GM23338 (cell line): Measurements from ENCODE around the gene PDLIM5. TPM values are rescaled to one million over a fixed set of nuclear protein-coding genes. Genes with fewer than 3 reads are reported as not detected.
A peak's percentile ranks its signal among the peaks of the same experiment; 100 is the strongest.

Source experiments
- ATAC-seq: fragments of 200-7000 bp; cut with Tn5 transposase; 3 replicates; pipeline ENCODE4 v1.9.1; 2020
- DNase-seq: peaks from one replicate; pipeline ENCODE4 v3.0.0-alpha.2; 2015; ENCODE audit warnings: low spot score
- H2AFZ ChIP-seq: fragments of 200-600 bp; sonication (generic); 2 replicates; pipeline ENCODE4 v1.8.0; 2016; ENCODE audit warnings: antibody characterized with exemption, mild to moderate bottlenecking, moderate library complexity
- H3F3A ChIP-seq: fragments of 200-600 bp; sonication (generic); replicated peaks from 2 replicates; pipeline ENCODE4 v1.8.0; 2017; ENCODE audit warnings: antibody characterized with exemption, mixed run types, low read depth
- H3K27ac ChIP-seq: fragments of 200-600 bp; sonication (generic); 2 replicates; pipeline ENCODE4 v1.6.1; 2016; ENCODE audit warnings: low read depth
- H3K27me3 ChIP-seq: fragments of 200-600 bp; sonication (generic); 2 replicates; pipeline ENCODE4 v1.8.0; 2016; ENCODE audit warnings: mild to moderate bottlenecking, mixed run types, moderate library complexity; ENCODE audit not compliant: insufficient read depth
- H3K36me3 ChIP-seq: fragments of 200-600 bp; sonication (generic); 2 replicates; pipeline ENCODE4 v1.8.0; 2016; ENCODE audit warnings: mild to moderate bottlenecking; ENCODE audit not compliant: insufficient read depth
- H3K4me1 ChIP-seq: fragments of 200-600 bp; sonication (generic); 2 replicates; pipeline ENCODE4 v1.8.0; 2016; ENCODE audit warnings: mild to moderate bottlenecking, moderate library complexity; ENCODE audit not compliant: insufficient read depth
- H3K4me2 ChIP-seq: fragments of 200-600 bp; sonication (generic); 2 replicates; pipeline ENCODE4 v1.7.1; 2017; ENCODE audit warnings: mixed run types
- H3K4me3 ChIP-seq: fragments of 200-600 bp; sonication (generic); 2 replicates; pipeline ENCODE4 v1.6.1; 2016; ENCODE audit warnings: mixed run types
- H3K79me2 ChIP-seq: fragments of 200-600 bp; sonication (generic); replicated peaks from 2 replicates; pipeline ENCODE4 v1.8.0; 2017; ENCODE audit warnings: mild to moderate bottlenecking; ENCODE audit not compliant: insufficient read depth
- H3K9me2 ChIP-seq: fragments of 200-600 bp; sonication (generic); 2 replicates; pipeline ENCODE4 v1.8.0; 2017; ENCODE audit not compliant: insufficient read depth
- H4K20me1 ChIP-seq: fragments of 200-600 bp; sonication (generic); replicated peaks from 2 replicates; pipeline ENCODE4 v1.8.0; 2017; ENCODE audit warnings: mild to moderate bottlenecking; ENCODE audit not compliant: insufficient read depth
- H3K27ac Mint-ChIP-seq: 2 replicates; pipeline ENCODE4 v1.8.0; 2020; ENCODE audit warnings: inconsistent platforms, mild to moderate bottlenecking, moderate library complexity, mixed read lengths
- H3K27me3 Mint-ChIP-seq: 3 replicates; pipeline ENCODE4 v1.8.0; 2022; ENCODE audit warnings: low read depth, mild to moderate bottlenecking, moderate library complexity, mixed read lengths, inconsistent platforms; ENCODE audit not compliant: insufficient read depth, poor library complexity
- H3K36me3 Mint-ChIP-seq: 3 replicates; pipeline ENCODE4 v1.8.0; 2021; ENCODE audit warnings: low read depth, mild to moderate bottlenecking, inconsistent platforms, moderate library complexity, mixed read lengths
- H3K4me1 Mint-ChIP-seq: 3 replicates; pipeline ENCODE4 v1.8.0; 2020; ENCODE audit warnings: mild to moderate bottlenecking, inconsistent platforms, mixed read lengths
- H3K4me3 Mint-ChIP-seq: 3 replicates; pipeline ENCODE4 v1.8.0; 2021; ENCODE audit warnings: moderate library complexity, mild to moderate bottlenecking, inconsistent platforms, mixed read lengths
- H3K9me3 Mint-ChIP-seq: 3 replicates; pipeline ENCODE4 v1.8.0; 2020; ENCODE audit warnings: moderate library complexity, mild to moderate bottlenecking, inconsistent platforms, mixed read lengths
- EZH2 ChIP-seq: fragments of 200-600 bp; sonication (generic); IDR thresholded peaks from one replicate; pipeline ENCODE4 v1.8.0; 2017; ENCODE audit warnings: antibody characterized with exemption, mild to moderate bottlenecking, low read depth; ENCODE audit not compliant: unreplicated experiment
- JUNB ChIP-seq: IDR thresholded peaks from one replicate; pipeline ENCODE4 v1.6.1; 2016; ENCODE audit warnings: antibody characterized with exemption; ENCODE audit not compliant: unreplicated experiment
- NANOG ChIP-seq: IDR thresholded peaks from 2 replicates; pipeline ENCODE4 v1.6.1; 2016; ENCODE audit warnings: antibody characterized with exemption, borderline replicate concordance
- POLR2AphosphoS5 ChIP-seq: IDR thresholded peaks from 2 replicates; pipeline ENCODE4 v1.6.1; 2016; ENCODE audit warnings: antibody characterized with exemption, low read depth
- REST ChIP-seq: IDR thresholded peaks from one replicate; pipeline ENCODE4 v1.6.1; 2018; ENCODE audit warnings: antibody characterized with exemption; ENCODE audit not compliant: unreplicated experiment
- ZNF331 ChIP-seq: fragments of 250-450 bp; sonication (Bioruptor Pico); IDR thresholded peaks from 2 replicates; pipeline ENCODE4 v1.5.0; 2020; ENCODE audit warnings: low read depth, mild to moderate bottlenecking, moderate library complexity
- polyA plus RNA-seq: library from polyadenylated mRNA; unstranded; fragments of >200 nt; fragmentation: Nextera tagmentation; extraction: Ambion mirVana; gene quantifications from 2 replicates; pipeline ENCODE4 v1.2.1, GENCODE V29; 2016
- total RNA-seq: library from RNA; depleted of rRNA; stranded (reverse); fragments of >200 nt; shearing (Covaris generic); gene quantifications from 2 replicates; pipeline ENCODE4 v1.2.3, GENCODE V29; 2014
- TF ChIP-seq, protein P1 (sequence below): IDR thresholded peaks from 2 replicates; pipeline ENCODE4 v1.6.1; 2016; ENCODE audit warnings: antibody characterized with exemption
- TF ChIP-seq, protein P2 (sequence below): fragments of 250-450 bp; sonication (Bioruptor Pico); IDR thresholded peaks from 2 replicates; pipeline ENCODE4 v1.5.0; 2020; ENCODE audit warnings: mild to moderate bottlenecking, moderate library complexity

PDLIM5 gene
- total and polyA plus RNA-seq, 2 experiments from 2014 or later, result 45.2 to 53.0 TPM

GRCh38 chr4:94419956-94420355 lies 31.8 kb upstream of the PDLIM5 start:
- H3K4me3 Mint-ChIP-seq, result no peak overlapping the region
- no peak overlapping the region for H3K27ac Mint-ChIP-seq
- no peak overlapping the region for H3K27ac ChIP-seq
- no peaks in the 10 kb centered on the region for H3F3A ChIP-seq
- TF ChIP-seq NANOG (no peak), ZNF331 (CRISPR knock-in tag) (no peak), REST (no peak), JUNB (no peak), POLR2AphosphoS5 (no peak), EZH2 (no peak)
- TF ChIP-seq, protein P1, sequence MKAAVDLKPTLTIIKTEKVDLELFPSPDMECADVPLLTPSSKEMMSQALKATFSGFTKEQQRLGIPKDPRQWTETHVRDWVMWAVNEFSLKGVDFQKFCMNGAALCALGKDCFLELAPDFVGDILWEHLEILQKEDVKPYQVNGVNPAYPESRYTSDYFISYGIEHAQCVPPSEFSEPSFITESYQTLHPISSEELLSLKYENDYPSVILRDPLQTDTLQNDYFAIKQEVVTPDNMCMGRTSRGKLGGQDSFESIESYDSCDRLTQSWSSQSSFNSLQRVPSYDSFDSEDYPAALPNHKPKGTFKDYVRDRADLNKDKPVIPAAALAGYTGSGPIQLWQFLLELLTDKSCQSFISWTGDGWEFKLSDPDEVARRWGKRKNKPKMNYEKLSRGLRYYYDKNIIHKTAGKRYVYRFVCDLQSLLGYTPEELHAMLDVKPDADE, result no peak
- TF ChIP-seq, protein P2, sequence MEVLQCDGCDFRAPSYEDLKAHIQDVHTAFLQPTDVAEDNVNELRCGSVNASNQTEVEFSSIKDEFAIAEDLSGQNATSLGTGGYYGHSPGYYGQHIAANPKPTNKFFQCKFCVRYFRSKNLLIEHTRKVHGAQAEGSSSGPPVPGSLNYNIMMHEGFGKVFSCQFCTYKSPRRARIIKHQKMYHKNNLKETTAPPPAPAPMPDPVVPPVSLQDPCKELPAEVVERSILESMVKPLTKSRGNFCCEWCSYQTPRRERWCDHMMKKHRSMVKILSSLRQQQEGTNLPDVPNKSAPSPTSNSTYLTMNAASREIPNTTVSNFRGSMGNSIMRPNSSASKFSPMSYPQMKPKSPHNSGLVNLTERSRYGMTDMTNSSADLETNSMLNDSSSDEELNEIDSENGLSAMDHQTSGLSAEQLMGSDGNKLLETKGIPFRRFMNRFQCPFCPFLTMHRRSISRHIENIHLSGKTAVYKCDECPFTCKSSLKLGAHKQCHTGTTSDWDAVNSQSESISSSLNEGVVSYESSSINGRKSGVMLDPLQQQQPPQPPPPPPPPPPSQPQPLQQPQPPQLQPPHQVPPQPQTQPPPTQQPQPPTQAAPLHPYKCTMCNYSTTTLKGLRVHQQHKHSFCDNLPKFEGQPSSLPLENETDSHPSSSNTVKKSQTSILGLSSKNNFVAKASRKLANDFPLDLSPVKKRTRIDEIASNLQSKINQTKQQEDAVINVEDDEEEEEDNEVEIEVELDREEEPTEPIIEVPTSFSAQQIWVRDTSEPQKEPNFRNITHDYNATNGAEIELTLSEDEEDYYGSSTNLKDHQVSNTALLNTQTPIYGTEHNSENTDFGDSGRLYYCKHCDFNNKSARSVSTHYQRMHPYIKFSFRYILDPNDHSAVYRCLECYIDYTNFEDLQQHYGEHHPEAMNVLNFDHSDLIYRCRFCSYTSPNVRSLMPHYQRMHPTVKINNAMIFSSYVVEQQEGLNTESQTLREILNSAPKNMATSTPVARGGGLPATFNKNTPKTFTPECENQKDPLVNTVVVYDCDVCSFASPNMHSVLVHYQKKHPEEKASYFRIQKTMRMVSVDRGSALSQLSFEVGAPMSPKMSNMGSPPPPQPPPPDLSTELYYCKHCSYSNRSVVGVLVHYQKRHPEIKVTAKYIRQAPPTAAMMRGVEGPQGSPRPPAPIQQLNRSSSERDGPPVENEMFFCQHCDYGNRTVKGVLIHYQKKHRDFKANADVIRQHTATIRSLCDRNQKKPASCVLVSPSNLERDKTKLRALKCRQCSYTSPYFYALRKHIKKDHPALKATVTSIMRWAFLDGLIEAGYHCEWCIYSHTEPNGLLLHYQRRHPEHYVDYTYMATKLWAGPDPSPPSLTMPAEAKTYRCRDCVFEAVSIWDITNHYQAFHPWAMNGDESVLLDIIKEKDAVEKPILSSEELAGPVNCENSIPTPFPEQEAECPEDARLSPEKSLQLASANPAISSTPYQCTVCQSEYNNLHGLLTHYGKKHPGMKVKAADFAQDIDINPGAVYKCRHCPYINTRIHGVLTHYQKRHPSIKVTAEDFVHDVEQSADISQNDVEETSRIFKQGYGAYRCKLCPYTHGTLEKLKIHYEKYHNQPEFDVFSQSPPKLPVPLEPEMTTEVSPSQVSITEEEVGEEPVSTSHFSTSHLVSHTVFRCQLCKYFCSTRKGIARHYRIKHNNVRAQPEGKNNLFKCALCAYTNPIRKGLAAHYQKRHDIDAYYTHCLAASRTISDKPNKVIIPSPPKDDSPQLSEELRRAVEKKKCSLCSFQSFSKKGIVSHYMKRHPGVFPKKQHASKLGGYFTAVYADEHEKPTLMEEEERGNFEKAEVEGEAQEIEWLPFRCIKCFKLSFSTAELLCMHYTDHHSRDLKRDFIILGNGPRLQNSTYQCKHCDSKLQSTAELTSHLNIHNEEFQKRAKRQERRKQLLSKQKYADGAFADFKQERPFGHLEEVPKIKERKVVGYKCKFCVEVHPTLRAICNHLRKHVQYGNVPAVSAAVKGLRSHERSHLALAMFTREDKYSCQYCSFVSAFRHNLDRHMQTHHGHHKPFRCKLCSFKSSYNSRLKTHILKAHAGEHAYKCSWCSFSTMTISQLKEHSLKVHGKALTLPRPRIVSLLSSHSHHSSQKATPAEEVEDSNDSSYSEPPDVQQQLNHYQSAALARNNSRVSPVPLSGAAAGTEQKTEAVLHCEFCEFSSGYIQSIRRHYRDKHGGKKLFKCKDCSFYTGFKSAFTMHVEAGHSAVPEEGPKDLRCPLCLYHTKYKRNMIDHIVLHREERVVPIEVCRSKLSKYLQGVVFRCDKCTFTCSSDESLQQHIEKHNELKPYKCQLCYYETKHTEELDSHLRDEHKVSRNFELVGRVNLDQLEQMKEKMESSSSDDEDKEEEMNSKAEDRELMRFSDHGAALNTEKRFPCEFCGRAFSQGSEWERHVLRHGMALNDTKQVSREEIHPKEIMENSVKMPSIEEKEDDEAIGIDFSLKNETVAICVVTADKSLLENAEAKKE (CRISPR knock-in tag), result no peak
- DNase-seq (no peak), ATAC-seq (no peak; the same call in 2 of the 3 replicates)
- H3K4me2 ChIP-seq, result no peak overlapping the region
- H3K27me3 ChIP-seq, result no peaks in the 10 kb centered on the region
- H3K36me3 Mint-ChIP-seq, result no peaks in the 10 kb centered on the region
- no peak overlapping the region for H3K4me3 ChIP-seq
- H3K9me2 ChIP-seq, result no peaks in the 10 kb centered on the region
- H4K20me1 ChIP-seq, result no peaks in the 10 kb centered on the region
- peaks cover under 1% of the 10 kb centered on the region for H3K27me3 Mint-ChIP-seq
- peaks cover 10% of the 10 kb centered on the region; the same call in 1 of the 3 replicates for H3K9me3 Mint-ChIP-seq
- H3K4me1 Mint-ChIP-seq, result peaks cover 11% of the 10 kb centered on the region; the same call in 2 of the 3 replicates
- H3K36me3 ChIP-seq, result no peaks in the 10 kb centered on the region
- peaks cover 26% of the 10 kb centered on the region for H3K4me1 ChIP-seq
- peak overlapping the region; percentile 14; the same call in 1 of the 2 replicates for H2AFZ ChIP-seq
- H3K79me2 ChIP-seq, result no peaks in the 10 kb centered on the region
